ENCODE measurements around the gene COQ2. TPM values are rescaled to one million over a fixed set of nuclear protein-coding genes. Genes with fewer than 3 reads are reported as not detected.
"Not testable (repeated sequence)": the region's sequence is repeated elsewhere in the genome, so short reads cannot be mapped to it uniquely, and the experiment has no call there.

COQ2 gene, protein sequence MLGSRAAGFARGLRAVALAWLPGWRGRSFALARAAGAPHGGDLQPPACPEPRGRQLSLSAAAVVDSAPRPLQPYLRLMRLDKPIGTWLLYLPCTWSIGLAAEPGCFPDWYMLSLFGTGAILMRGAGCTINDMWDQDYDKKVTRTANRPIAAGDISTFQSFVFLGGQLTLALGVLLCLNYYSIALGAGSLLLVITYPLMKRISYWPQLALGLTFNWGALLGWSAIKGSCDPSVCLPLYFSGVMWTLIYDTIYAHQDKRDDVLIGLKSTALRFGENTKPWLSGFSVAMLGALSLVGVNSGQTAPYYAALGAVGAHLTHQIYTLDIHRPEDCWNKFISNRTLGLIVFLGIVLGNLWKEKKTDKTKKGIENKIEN
- total RNA-seq = 14.7 TPM

DNA sequence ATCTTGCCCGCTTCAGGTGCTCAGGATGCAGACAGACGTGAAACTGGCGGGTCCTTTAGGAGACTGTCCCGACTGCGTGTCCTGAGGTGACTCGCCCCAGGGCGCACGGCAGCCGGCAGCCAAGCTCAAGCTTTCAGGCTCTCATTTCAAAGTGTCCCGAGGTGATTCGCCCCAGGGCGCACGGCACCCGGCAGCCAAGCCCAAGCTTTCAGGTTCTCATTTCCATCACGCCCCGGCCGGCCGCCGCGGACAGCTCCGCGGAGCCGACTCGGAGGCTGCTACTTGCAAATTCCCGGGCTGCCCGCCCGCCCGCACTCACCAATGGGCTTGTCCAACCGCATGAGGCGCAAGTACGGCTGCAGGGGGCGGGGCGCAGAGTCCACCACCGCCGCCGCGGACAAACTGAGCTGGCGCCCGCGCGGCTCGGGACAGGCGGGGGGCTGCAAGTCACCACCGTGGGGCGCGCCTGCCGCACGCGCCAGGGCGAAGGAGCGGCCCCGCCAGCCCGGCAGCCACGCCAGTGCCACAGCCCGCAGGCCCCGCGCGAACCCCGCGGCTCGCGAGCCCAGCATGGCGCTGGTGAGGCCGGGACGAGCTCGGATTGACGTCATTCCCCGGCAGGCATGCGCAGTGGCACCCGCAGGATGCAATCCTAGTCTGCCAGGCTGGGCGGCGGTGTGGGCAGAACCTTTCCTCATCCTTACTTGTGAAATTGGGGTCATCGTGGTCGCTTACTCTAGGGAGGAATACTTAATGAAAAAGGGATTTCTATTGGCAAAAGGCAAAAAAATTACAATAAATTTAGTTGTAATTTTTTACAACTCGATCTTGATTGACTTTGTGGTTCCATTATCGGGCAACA, at the start of gene COQ2:
Gene COQ2, minus strand, starts transcription at position 606 of the 862 bp plus-strand sequence. Its CDS starts 34 bp downstream, at position 572.
- FAIRE-seq (no peak), DNase-seq (ENCODE audit: low spot score in 2 of 2) (peak; percentile 88 to 90)

DNA sequence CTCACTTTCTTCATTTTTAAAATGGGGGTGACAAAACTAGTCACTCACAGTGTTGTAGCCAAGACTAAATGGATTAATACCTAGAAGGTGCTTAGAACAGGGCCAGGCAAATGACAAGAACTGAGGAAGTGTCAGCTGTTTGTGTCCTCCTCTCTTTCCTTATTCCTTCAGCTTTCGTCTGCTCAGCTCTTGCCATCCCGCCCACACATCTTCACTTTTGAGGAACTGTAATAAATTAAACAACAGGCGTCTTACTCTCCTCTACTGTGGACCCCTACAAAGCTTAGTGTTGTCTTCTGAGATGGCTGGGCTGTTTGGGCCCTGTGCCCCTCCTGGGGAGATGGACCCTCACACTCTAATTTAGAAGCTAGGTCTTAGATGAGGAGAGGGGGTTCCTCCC, 47.4 kb upstream of the COQ2 start:
- DNase-seq (ENCODE audit: low spot score in 2 of 2) (no peak), FAIRE-seq (no peak)

- no peak for FAIRE-seq
- DNase-seq (ENCODE audit: low spot score in 2 of 2) = no peak
These were observed 45.0 kb upstream of the COQ2 start for GRCh38 chr4:83329521-83330110.

- DNase-seq (ENCODE audit: low spot score in 2 of 2) (no peak), FAIRE-seq (no peak)
These were observed 44.1 kb upstream of the COQ2 start for GRCh38 chr4:83328521-83329187.

- DNase-seq (ENCODE audit: low spot score in 2 of 2) (no peak), FAIRE-seq (no peak)
These were observed 41.9 kb upstream of the COQ2 start for GRCh38 chr4:83326546-83326945.

DNA sequence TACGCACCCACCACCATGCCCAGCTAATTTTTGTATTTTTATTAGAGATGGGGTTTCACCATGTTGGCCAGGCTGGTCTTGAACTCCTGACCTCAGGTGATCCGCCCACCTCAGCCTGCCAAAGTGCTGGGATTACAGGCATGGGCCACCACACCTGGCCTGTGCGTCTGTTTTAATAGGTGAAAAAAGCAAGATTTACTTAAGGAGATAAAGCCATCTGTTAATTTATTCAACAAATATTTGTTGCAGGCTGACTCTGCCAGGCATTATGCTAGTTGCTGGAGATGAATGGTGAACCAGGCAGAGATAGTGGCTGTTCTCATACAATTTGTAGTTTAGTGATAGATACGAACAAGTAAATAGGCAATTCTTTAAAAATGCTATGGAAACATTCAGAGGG, 40.7 kb upstream of the COQ2 start:
- not testable (repeated sequence) for DNase-seq (ENCODE audit: low spot score in 2 of 2); FAIRE-seq

GRCh38 chr4:83323136-83323535, 38.5 kb upstream of the COQ2 start:
- FAIRE-seq (no peak), DNase-seq (ENCODE audit: low spot score in 2 of 2) (no peak)

GRCh38 chr4:83320548-83320947, 36.0 kb upstream of the COQ2 start:
- DNase-seq (ENCODE audit: low spot score in 2 of 2) (peak in 1 of 2 donors; percentile 20), FAIRE-seq (no peak)

DNA sequence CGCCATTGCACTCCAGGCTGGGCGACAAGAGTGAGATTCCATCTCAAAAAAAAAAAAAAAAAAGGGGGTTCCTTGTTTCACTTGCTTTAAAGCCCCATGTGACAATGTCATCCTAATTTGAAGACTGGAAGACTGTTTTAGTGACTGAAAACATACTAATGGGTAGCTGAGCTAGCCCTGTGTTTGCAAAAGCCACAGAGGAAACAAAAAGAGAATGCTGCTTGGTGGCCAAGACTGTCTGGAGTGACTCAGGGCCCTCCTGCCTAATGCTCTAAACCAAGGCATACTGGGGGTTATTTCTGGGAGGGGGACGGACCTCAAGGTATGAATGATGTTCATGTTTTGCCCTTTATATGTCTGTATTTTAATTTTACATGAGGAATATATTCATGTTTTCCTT, 34.1 kb upstream of the COQ2 start:
- FAIRE-seq = no peak
- no peak for DNase-seq (ENCODE audit: low spot score in 2 of 2)

DNA sequence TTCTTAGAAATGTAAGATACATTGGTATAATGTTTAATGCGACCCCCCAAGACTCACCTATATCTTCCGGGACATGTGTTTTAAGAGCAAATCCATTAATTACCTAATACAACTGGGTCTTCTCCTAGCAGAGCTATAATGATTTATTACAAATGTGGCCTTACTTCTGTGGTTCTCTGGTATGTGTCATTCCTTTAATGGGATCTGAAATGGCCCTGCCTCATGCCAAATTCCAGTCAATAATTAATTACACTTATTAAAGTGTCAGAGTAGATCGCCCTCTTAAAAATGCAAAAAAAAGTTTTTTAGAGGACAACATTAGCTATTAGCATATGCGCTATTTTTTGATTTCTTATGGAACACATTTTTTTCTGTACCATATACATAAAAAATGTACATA, 33.1 kb upstream of the COQ2 start:
- no peak for DNase-seq (ENCODE audit: low spot score in 2 of 2)
- no peak for FAIRE-seq

- no peak for DNase-seq (ENCODE audit: low spot score in 2 of 2)
- no peak for FAIRE-seq
These were observed 32.0 kb upstream of the COQ2 start for GRCh38 chr4:83316459-83317165.

DNA sequence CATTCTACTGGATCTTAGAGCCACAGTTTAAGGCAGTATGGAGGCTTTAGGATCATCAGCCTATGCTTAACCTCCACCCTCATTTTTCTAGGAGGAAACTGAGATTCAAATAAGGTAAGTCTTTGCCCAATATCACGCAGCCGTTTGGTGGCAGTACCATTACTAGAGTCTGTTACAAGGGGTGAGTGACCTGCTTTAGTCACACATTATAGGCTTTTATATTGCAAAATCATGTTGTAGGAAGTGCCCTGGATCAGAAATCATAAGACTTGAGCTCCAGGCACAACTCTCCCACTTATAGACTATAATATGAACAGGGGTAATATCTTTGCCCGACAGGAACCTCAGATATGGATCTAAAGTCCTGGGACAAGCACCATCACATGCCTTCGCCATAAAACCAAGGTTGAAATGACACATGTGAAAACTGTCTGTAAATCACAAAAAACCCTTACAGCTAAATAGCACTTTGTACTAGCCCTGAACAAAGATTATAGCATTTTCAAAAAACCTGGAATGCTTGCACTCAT, 30.8 kb upstream of the COQ2 start:
- FAIRE-seq (no peak), DNase-seq (ENCODE audit: low spot score in 2 of 2) (no peak)

DNA sequence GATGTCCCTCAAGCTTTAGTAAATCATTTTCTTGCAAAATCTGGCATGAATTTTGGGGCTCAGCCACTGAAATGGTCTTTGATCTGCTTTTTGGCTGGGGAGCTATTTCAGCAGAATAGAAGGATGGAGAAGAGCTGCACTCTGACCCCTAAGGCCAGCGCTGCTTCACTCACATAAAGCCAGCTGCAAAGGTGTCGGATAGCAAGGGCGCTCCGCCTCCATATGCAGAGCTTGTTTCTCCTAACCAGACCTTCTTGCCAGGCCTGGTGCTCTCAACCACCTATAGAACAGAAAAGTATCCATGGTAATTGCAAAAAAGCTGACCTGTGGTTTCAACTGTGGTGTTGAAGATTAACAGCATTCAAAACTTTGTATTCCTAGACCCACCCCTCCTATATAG, 24.1 kb upstream of the COQ2 start:
- FAIRE-seq = no peak
- no peak for DNase-seq (ENCODE audit: low spot score in 2 of 2)

DNA sequence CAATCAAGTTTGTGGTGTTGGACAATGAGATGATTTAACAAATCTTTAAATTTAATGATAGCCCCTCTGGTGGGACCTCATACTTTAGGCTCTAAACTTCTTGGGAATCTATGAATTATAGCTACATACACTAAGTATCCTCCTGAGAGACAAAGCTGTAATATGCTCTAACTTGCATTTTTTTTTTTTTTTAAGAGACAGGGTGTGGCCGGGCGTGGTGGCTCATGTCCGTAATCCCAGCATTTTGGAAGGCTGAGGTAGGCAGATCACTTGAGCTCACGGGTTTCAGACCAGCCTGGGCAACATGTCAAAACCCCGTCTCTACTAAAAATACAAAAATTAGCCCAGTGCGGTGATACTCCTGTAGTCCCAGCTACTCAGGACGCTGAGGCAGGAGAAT, 23.3 kb upstream of the COQ2 start:
- FAIRE-seq (no peak), DNase-seq (ENCODE audit: low spot score in 2 of 2) (no peak)

GRCh38 chr4:83305187-83305586, 20.6 kb upstream of the COQ2 start:
- FAIRE-seq = no peak

GRCh38 chr4:83297548-83298260, 13.1 kb upstream of the COQ2 start:
- DNase-seq (ENCODE audit: low spot score in 2 of 2) = no peak
- no peak for FAIRE-seq

More at GRCh38 chr4:83305187-83305586, 20.6 kb upstream of the COQ2 start:
- no peak for DNase-seq (ENCODE audit: low spot score in 2 of 2)

DNA sequence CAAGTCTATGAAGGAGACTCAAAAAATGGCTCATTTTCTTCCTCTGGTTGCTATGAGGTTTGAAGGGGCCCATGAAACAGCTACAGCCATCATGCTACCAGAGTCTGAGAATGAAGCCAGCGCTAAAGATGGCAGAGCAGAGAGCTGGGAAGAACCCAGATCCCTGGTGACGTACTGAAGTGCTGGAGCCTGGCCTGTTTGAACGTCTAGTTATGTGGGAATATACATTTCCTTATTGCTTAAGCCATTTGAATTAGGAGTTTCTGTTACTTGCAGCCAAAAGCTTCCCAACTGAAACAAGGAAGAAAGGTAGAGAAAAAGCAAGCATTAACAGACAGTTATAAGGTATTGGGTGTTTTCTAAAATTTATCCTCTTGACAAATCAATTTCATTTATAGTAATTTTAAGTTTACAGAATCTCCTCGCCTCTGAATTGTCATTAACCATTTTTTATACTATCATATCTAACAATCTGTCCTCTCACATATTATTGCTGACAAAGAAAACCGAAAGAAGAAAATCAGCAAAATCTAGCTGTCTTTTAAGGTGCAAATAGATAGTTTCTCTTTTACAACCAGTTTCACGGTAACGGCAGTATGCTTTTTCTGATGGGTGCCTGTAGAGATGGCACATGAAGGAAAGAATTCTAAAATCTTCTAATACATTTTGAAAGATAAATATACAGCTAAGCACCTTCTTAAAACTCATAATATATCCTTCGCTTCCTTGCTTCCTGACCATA, 8.9 kb upstream of the COQ2 start:
- no peak for DNase-seq (ENCODE audit: low spot score in 2 of 2)
- no peak for FAIRE-seq

- FAIRE-seq; DNase-seq (ENCODE audit: low spot score in 2 of 2): not testable (repeated sequence)
These were observed 5.6 kb upstream of the COQ2 start for GRCh38 chr4:83290059-83290774.

Data from frontal cortex (tissue), 4 donors.